Measurements from ENCODE around the gene MRFAP1L1.
"Not testable (repeated sequence)": the region's sequence is repeated elsewhere in the genome, so short reads cannot be mapped to it uniquely, and the experiment has no call there.

MRFAP1L1 gene

GRCh38 chr4:6686104-6686787, 23.4 kb downstream of the MRFAP1L1 start:
- DNase-seq: no peak

GRCh38 chr4:6684656-6685055, 25.0 kb downstream of the MRFAP1L1 start:
- no peak for DNase-seq

GRCh38 chr4:6682862-6683590, 26.6 kb downstream of the MRFAP1L1 start:
- no peak for DNase-seq

GRCh38 chr4:6681191-6681590, 28.5 kb downstream of the MRFAP1L1 start:
- no peak for DNase-seq

- DNase-seq: no peak
Observed at GRCh38 chr4:6680372-6681034, 29.2 kb downstream of the MRFAP1L1 start.

- no peak for DNase-seq
Observed at GRCh38 chr4:6676722-6677558, 32.7 kb downstream of the MRFAP1L1 start.

- no peak for DNase-seq
Observed at GRCh38 chr4:6674500-6675149, 35.0 kb downstream of the MRFAP1L1 start.

GRCh38 chr4:6673660-6674499, 35.8 kb downstream of the MRFAP1L1 start:
- peak; percentile 29 to 83 for DNase-seq

GRCh38 chr4:6673191-6673659, 36.4 kb downstream of the MRFAP1L1 start:
- DNase-seq: not testable (repeated sequence)

- DNase-seq: not testable (repeated sequence)
Observed at GRCh38 chr4:6672541-6673190, 37.0 kb downstream of the MRFAP1L1 start.

GRCh38 chr4:6672131-6672530, 37.5 kb downstream of the MRFAP1L1 start:
- DNase-seq: no peak

- DNase-seq: no peak
Observed at GRCh38 chr4:6671648-6672047, 38.0 kb downstream of the MRFAP1L1 start.

- no peak for DNase-seq
Observed at GRCh38 chr4:6668391-6668790, 41.3 kb downstream of the MRFAP1L1 start.

GRCh38 chr4:6665320-6665654, 44.4 kb downstream of the MRFAP1L1 start:
- DNase-seq: no peak

- no peak for DNase-seq
Observed at GRCh38 chr4:6663596-6664393, 45.9 kb downstream of the MRFAP1L1 start.

GRCh38 chr4:6662591-6662990, 47.1 kb downstream of the MRFAP1L1 start:
- DNase-seq: no peak

- no peak for DNase-seq
Observed at GRCh38 chr4:6660430-6660829, 49.2 kb downstream of the MRFAP1L1 start.

- no peak for DNase-seq
Observed at GRCh38 chr4:6659897-6660296, 49.8 kb downstream of the MRFAP1L1 start.

GRCh38 chr4:6658597-6659075, 51.0 kb downstream of the MRFAP1L1 start:
- no peak for DNase-seq

- DNase-seq: no peak
Observed at GRCh38 chr4:6658209-6658595, 51.5 kb downstream of the MRFAP1L1 start.
